OCI-LY3 (cell line): ENCODE results near the gene ZNF737.

Source experiments
- H2AFZ ChIP-seq: fragments of 200-600, 300-600 bp; shearing (Covaris generic); 2 replicates; pipeline ENCODE4 v1.6.0; 2014; ENCODE audit warnings: antibody characterized with exemption, low read depth, low read length
- H3K27ac ChIP-seq: fragments of 200-600, 300-600 bp; sonication (generic); 2 replicates; pipeline ENCODE4 v1.5.1; 2014; ENCODE audit warnings: mild to moderate bottlenecking, low read length, moderate library complexity, mixed read lengths
- H3K27me3 ChIP-seq: fragments of 200-600, 300-600 bp; sonication (generic); 2 replicates; pipeline ENCODE4 v1.6.1; 2014; ENCODE audit warnings: low read depth, low read length, mixed read lengths
- H3K36me3 ChIP-seq: fragments of 200-600, 300-600 bp; sonication (generic); replicated peaks from 2 replicates; pipeline ENCODE3; 2014; ENCODE audit warnings: low read depth, low read length, mixed read lengths
- H3K4me1 ChIP-seq: fragments of 300-600, 200-600 bp; sonication (generic); 2 replicates; pipeline ENCODE4 v1.6.1; 2014; ENCODE audit warnings: low read length, mixed read lengths
- H3K4me2 ChIP-seq: fragments of 200-600, 300-600 bp; sonication (generic); 2 replicates; pipeline ENCODE4 v1.6.1; 2014; ENCODE audit warnings: low read length, mixed read lengths
- H3K4me3 ChIP-seq: fragments of 300-600, 200-600 bp; sonication (generic); 2 replicates; pipeline ENCODE4 v1.5.1; 2014; ENCODE audit warnings: antibody characterized with exemption, mild to moderate bottlenecking, low read length, moderate library complexity
- H3K79me2 ChIP-seq: fragments of 300-600, 200-600 bp; shearing (Covaris generic); 2 replicates; pipeline ENCODE4 v1.6.1; 2014; ENCODE audit warnings: mild to moderate bottlenecking, low read length, mixed read lengths
- H3K9ac ChIP-seq: fragments of 300-600, 200-600 bp; shearing (Covaris generic); 2 replicates; pipeline ENCODE4 v1.6.0; 2014; ENCODE audit warnings: mild to moderate bottlenecking, low read length, moderate library complexity
- H3K9me3 ChIP-seq: fragments of 200-600, 300-600 bp; shearing (Covaris generic); 2 replicates; pipeline ENCODE4 v1.6.1; 2014; ENCODE audit warnings: low read length, mixed read lengths; ENCODE audit not compliant: insufficient read depth
- H4K20me1 ChIP-seq: fragments of 200-600, 300-600 bp; sonication (generic); 2 replicates; pipeline ENCODE4 v1.6.1; 2016; ENCODE audit warnings: low read length, mixed read lengths; ENCODE audit not compliant: insufficient read depth
- EZH2phosphoT487 ChIP-seq: fragments of 200-600 bp; shearing (Covaris generic); IDR thresholded peaks from 2 replicates; pipeline ENCODE4 v1.6.1; 2018; ENCODE audit warnings: antibody characterized with exemption, mixed run types, low read depth
- TF ChIP-seq, protein P1 (sequence below): fragments of 200-600, 300-600 bp; sonication (generic); IDR thresholded peaks from 2 replicates; pipeline ENCODE4 v1.5.1; 2014; ENCODE audit warnings: antibody characterized with exemption, low read length, low read depth

The ZNF737 gene

DNA sequence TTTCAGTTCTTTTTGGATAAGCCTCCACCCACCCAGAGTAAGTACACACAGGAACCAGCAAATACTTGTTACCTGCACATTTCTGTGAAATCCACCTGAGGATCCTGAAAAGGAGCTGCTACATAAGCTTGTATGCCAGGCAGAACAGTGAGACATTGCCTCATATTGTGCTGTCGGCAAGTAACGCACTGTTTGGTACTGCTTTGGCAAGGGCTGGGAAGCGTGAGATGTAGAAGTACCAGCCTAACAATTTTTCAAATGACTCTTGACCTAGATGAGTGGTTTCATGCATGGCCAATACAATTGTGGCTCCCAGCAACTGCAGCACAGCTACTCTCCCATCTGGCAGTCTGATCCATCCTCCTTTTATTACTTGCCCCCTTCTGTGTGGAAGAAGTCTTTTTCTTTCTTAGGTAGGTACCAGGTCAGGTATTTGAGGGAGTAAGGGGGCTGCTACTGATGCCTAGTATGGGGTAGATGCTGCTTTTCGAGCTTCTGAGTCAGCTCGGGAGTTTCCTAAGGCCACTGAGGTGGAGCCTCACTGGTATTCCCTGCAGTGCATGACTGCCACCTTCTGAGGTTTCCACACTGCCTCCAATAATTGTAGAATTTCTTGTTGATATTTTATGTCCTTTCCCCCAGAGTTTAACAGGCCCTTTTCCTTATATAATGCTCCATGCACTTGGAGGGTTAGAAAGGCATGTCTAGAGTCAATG, 52.2 kb downstream of the ZNF737 start:
- Histone ChIP-seq H3K36me3 (no peaks in the 10 kb centered on the region), H3K9me3 (no peaks in the 10 kb centered on the region), H3K27ac (no peak overlapping the region), H3K4me1 (no peaks in the 10 kb centered on the region), H3K9ac (no peak overlapping the region), H3K4me2 (no peak overlapping the region), H4K20me1 (no peaks in the 10 kb centered on the region), H3K79me2 (no peaks in the 10 kb centered on the region), H3K4me3 (no peak overlapping the region), H3K27me3 (no peaks in the 10 kb centered on the region), H2AFZ (no peak overlapping the region)
- TF ChIP-seq, protein P1, sequence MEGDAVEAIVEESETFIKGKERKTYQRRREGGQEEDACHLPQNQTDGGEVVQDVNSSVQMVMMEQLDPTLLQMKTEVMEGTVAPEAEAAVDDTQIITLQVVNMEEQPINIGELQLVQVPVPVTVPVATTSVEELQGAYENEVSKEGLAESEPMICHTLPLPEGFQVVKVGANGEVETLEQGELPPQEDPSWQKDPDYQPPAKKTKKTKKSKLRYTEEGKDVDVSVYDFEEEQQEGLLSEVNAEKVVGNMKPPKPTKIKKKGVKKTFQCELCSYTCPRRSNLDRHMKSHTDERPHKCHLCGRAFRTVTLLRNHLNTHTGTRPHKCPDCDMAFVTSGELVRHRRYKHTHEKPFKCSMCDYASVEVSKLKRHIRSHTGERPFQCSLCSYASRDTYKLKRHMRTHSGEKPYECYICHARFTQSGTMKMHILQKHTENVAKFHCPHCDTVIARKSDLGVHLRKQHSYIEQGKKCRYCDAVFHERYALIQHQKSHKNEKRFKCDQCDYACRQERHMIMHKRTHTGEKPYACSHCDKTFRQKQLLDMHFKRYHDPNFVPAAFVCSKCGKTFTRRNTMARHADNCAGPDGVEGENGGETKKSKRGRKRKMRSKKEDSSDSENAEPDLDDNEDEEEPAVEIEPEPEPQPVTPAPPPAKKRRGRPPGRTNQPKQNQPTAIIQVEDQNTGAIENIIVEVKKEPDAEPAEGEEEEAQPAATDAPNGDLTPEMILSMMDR = peak; percentile 19
- TF ChIP-seq EZH2phosphoT487 = no peak

DNA sequence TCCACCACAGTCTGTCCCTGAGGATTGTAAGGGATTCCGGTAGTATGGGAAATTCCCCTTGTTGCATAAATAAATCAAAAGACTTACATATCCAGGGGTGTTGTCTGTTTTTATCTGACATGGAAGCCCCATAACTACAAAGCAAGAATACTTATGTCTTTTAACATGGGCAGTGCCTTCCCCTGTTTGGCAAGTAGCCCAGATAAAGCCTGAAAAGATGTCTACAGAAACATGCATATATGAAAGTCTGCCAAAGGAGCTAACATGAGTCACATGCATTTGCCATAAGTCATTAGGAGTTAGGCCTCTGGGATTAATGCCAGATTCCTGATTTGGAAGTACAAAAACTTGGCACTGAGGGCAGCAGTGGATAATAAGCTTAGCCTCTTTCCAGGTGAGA, 62.1 kb downstream of the ZNF737 start:
- no peak overlapping the region for H3K4me2 ChIP-seq
- no peaks in the 10 kb centered on the region for H3K4me1 ChIP-seq
- no peak overlapping the region for H3K9ac ChIP-seq
- peaks cover 3% of the 10 kb centered on the region; the same call in 1 of the 2 replicates for H3K9me3 ChIP-seq
- H3K79me2 ChIP-seq = no peaks in the 10 kb centered on the region
- no peaks in the 10 kb centered on the region for H3K36me3 ChIP-seq
- TF ChIP-seq, protein P1 = no peak
- no peak for TF ChIP-seq EZH2phosphoT487
- no peaks in the 10 kb centered on the region for H3K27me3 ChIP-seq
- H3K27ac ChIP-seq = no peak overlapping the region
- H3K4me3 ChIP-seq = no peak overlapping the region
- H2AFZ ChIP-seq = no peak overlapping the region
- H4K20me1 ChIP-seq = no peaks in the 10 kb centered on the region
